H9 (cell line): ENCODE measurements around the gene DAB2IP. TPM values are rescaled to one million over a fixed set of nuclear protein-coding genes. Genes with fewer than 3 reads are reported as not detected.
A peak's percentile ranks its signal among the peaks of the same experiment; 100 is the strongest.

Experiments used
- DNase-seq: peaks from one replicate; pipeline ENCODE4 v3.0.0-alpha.2; 2017
- H2AFZ ChIP-seq: one replicate; pipeline ENCODE4 v1.6.1; 2013; ENCODE audit warnings: mild to moderate bottlenecking, low read length, control low read depth, moderate library complexity
- H2AK5ac ChIP-seq: 2 replicates; pipeline ENCODE4 v1.6.1; 2013; ENCODE audit warnings: low read length, control low read depth, mixed read lengths; ENCODE audit not compliant: insufficient read length
- H2BK120ac ChIP-seq: one replicate; pipeline ENCODE4 v1.6.1; 2013; ENCODE audit warnings: low read depth, mild to moderate bottlenecking, low read length, control low read depth, inconsistent platforms; ENCODE audit not compliant: poor library complexity, severe bottlenecking
- H2BK12ac ChIP-seq: 2 replicates; pipeline ENCODE4 v1.6.1; 2013; ENCODE audit warnings: low read length, control low read depth, mixed read lengths, low read depth; ENCODE audit not compliant: insufficient read length
- H2BK15ac ChIP-seq: 2 replicates; pipeline ENCODE4 v1.6.1; 2013; ENCODE audit warnings: low read depth, low read length, control low read depth
- H2BK20ac ChIP-seq: one replicate; pipeline ENCODE4 v1.6.1; 2013; ENCODE audit warnings: low read depth, mild to moderate bottlenecking, low read length, control low read depth, inconsistent platforms; ENCODE audit not compliant: poor library complexity, severe bottlenecking
- H2BK5ac ChIP-seq: 2 replicates; pipeline ENCODE4 v1.6.1; 2013; ENCODE audit warnings: low read length, control low read depth, mixed read lengths; ENCODE audit not compliant: insufficient read length
- H3K14ac ChIP-seq: 2 replicates; pipeline ENCODE4 v1.6.1; 2013; ENCODE audit warnings: low read length, control low read depth; ENCODE audit not compliant: insufficient read depth
- H3K18ac ChIP-seq: 2 replicates; pipeline ENCODE4 v1.6.1; 2013; ENCODE audit warnings: low read depth, mild to moderate bottlenecking, mixed read lengths, low read length, control low read depth; ENCODE audit not compliant: insufficient read length
- H3K23ac ChIP-seq: 2 replicates; pipeline ENCODE4 v1.6.1; 2013; ENCODE audit warnings: low read length, control low read depth, mixed read lengths, low read depth; ENCODE audit not compliant: insufficient read length
- H3K23me2 ChIP-seq: 2 replicates; pipeline ENCODE4 v1.6.1; 2013; ENCODE audit warnings: low read depth, mild to moderate bottlenecking, mixed read lengths, low read length, control low read depth; ENCODE audit not compliant: insufficient read length, poor library complexity, severe bottlenecking
- H3K27ac ChIP-seq: 2 replicates; pipeline ENCODE4 v1.5.1; 2013; ENCODE audit warnings: low read length, control low read depth, mixed read lengths, low read depth; ENCODE audit not compliant: insufficient read length
- H3K27me3 ChIP-seq: 2 replicates; pipeline ENCODE4 v1.6.1; 2013; ENCODE audit warnings: low read length, control low read depth, inconsistent platforms; ENCODE audit not compliant: insufficient read depth
- H3K4ac ChIP-seq: 2 replicates; pipeline ENCODE4 v1.6.1; 2013; ENCODE audit warnings: low read depth, mild to moderate bottlenecking, control low read depth, inconsistent platforms, low read length, moderate library complexity
- H3K4me1 ChIP-seq: 2 replicates; pipeline ENCODE4 v1.6.1; 2013; ENCODE audit warnings: low read length, control low read depth, inconsistent platforms; ENCODE audit not compliant: insufficient read depth
- H3K4me2 ChIP-seq: 2 replicates; pipeline ENCODE4 v1.6.1; 2013; ENCODE audit warnings: low read length, control low read depth, mixed read lengths; ENCODE audit not compliant: insufficient read length, insufficient read depth
- H3K56ac ChIP-seq: 2 replicates; pipeline ENCODE4 v1.6.1; 2013; ENCODE audit warnings: low read depth, mild to moderate bottlenecking, mixed read lengths, low read length, control low read depth; ENCODE audit not compliant: insufficient read length
- H3K79me1 ChIP-seq: 2 replicates; pipeline ENCODE4 v1.6.1; 2013; ENCODE audit warnings: low read depth, mild to moderate bottlenecking, moderate library complexity, low read length, control low read depth, inconsistent platforms; ENCODE audit not compliant: insufficient read depth, poor library complexity, severe bottlenecking
- H3K79me2 ChIP-seq: 2 replicates; pipeline ENCODE4 v1.6.1; 2013; ENCODE audit warnings: low read length, control low read depth, inconsistent platforms; ENCODE audit not compliant: insufficient read depth
- H3K9ac ChIP-seq: 2 replicates; pipeline ENCODE4 v1.6.1; 2013; ENCODE audit warnings: low read length, control low read depth, mixed read lengths; ENCODE audit not compliant: insufficient read length; ENCODE audit errors: extremely low read depth
- H3K9me3 ChIP-seq: one replicate; pipeline ENCODE4 v1.6.1; 2013; ENCODE audit warnings: low read depth, low read length, inconsistent platforms; ENCODE audit not compliant: control insufficient read depth
- H3T11ph ChIP-seq: one replicate; pipeline ENCODE4 v1.6.1; 2013; ENCODE audit warnings: mild to moderate bottlenecking, low read length, control low read depth, inconsistent platforms
- H4K20me1 ChIP-seq: one replicate; pipeline ENCODE4 v1.6.1; 2013; ENCODE audit not compliant: control insufficient read depth, insufficient read length, insufficient read depth
- H4K5ac ChIP-seq: 2 replicates; pipeline ENCODE4 v1.6.1; 2013; ENCODE audit warnings: low read depth, mild to moderate bottlenecking, mixed read lengths, low read length, control low read depth; ENCODE audit not compliant: insufficient read length
- H4K8ac ChIP-seq: replicated peaks from 2 replicates; pipeline ENCODE4 v1.6.1; 2013; ENCODE audit warnings: low read length, control low read depth, mixed read lengths, low read depth; ENCODE audit not compliant: insufficient read length
- H4K91ac ChIP-seq: 2 replicates; pipeline ENCODE4 v1.6.1; 2013; ENCODE audit warnings: low read depth, mild to moderate bottlenecking, moderate library complexity, mixed read lengths, low read length, control low read depth; ENCODE audit not compliant: insufficient read length
- H3K27ac Mint-ChIP-seq, 3 experiments: 2 replicates in 2 of 3; 3 replicates in 1 of 3; pipeline ENCODE4 v1.8.0; 2020 to 2021; ENCODE audit warnings: mixed read lengths in 3 of 3, mild to moderate bottlenecking in 1 of 3, moderate library complexity in 1 of 3
- H3K27me3 Mint-ChIP-seq: 2 replicates; pipeline ENCODE4 v1.8.0; 2021; ENCODE audit warnings: low read depth, mild to moderate bottlenecking, moderate library complexity, mixed read lengths
- H3K36me3 Mint-ChIP-seq, 3 experiments: 2 replicates in 2 of 3; 3 replicates in 1 of 3; pipeline ENCODE4 v1.8.0; 2020 to 2021; ENCODE audit warnings: low read depth in 3 of 3, mixed read lengths in 3 of 3; ENCODE audit not compliant: insufficient read depth in 1 of 3
- H3K4me1 Mint-ChIP-seq, 2 experiments: 2 replicates each; pipeline ENCODE4 v1.8.0; 2020; ENCODE audit warnings: mixed read lengths in 2 of 2
- H3K4me3 Mint-ChIP-seq, 2 experiments: 2 replicates in 1 of 2; 3 replicates in 1 of 2; pipeline ENCODE4 v1.8.0; 2020 to 2021; ENCODE audit warnings: mild to moderate bottlenecking in 2 of 2, mixed read lengths in 2 of 2, moderate library complexity in 1 of 2
- H3K9me3 Mint-ChIP-seq, 2 experiments: 2 replicates in 1 of 2; 3 replicates in 1 of 2; pipeline ENCODE4 v1.8.0; 2020; ENCODE audit warnings: mild to moderate bottlenecking in 2 of 2, mixed read lengths in 2 of 2, moderate library complexity in 1 of 2
- CTCF ChIP-seq: fragments of 200-600 bp; sonication (generic); conservative IDR thresholded peaks from 3 replicates; pipeline ENCODE4 v1.8.0; 2021; ENCODE audit warnings: antibody characterized with exemption, mild to moderate bottlenecking
- WGBS: extraction: QIAGEN DNeasy Blood & Tissue Kit; methylation state at CpG from one replicate; pipeline ENCODE4 v1.1.7; 2013; ENCODE audit warnings: missing lambda C conversion rate, low lambda C conversion rate, mixed read lengths; ENCODE audit not compliant: insufficient read length; ENCODE audit errors: extremely low coverage; 5-methylcytosine and 5-hydroxymethylcytosine counted together
- total RNA-seq: library from RNA; stranded (reverse); gene quantifications from 2 replicates; pipeline ENCODE4 v1.2.1, GENCODE V29; 2021

The DAB2IP gene
- total RNA-seq, 1 experiment from 2014 or later, result 22.6 TPM

GRCh38 chr9:121682201-121682600 is 30.8 kb downstream of the DAB2IP start:
- H3K36me3 Mint-ChIP-seq, result peaks cover 6 to 25% (median 10%) of the 10 kb centered on the region in 3 experiments; a peak in 6 of 7 replicates
- Histone ChIP-seq H4K20me1 (peaks cover 3% of the 10 kb centered on the region), H3K4ac (no peak overlapping the region), H2BK15ac (no peak overlapping the region), H3K79me2 (no peaks in the 10 kb centered on the region), H2BK120ac (no peak overlapping the region), H3K23me2 (no peaks in the 10 kb centered on the region), H3K18ac (no peak overlapping the region), H2BK20ac (no peak overlapping the region), H2BK5ac (no peak overlapping the region), H2BK12ac (no peak overlapping the region), H4K8ac (no peak overlapping the region), H3K79me1 (no peaks in the 10 kb centered on the region), H4K91ac (no peak overlapping the region), H2AFZ (no peak overlapping the region), H4K5ac (no peak overlapping the region), H3K27ac (no peak overlapping the region), H3T11ph (no peak overlapping the region), H3K9me3 (no peaks in the 10 kb centered on the region), H3K9ac (no peak overlapping the region), H3K27me3 (no peaks in the 10 kb centered on the region), H2AK5ac (no peak overlapping the region), H3K56ac (no peak overlapping the region), H3K4me1 (peaks cover 3% of the 10 kb centered on the region; the same call in 1 of the 2 replicates), H3K23ac (no peak overlapping the region), H3K4me2 (no peak overlapping the region), H3K14ac (no peak overlapping the region)
- TF ChIP-seq CTCF, result no peak
- H3K27ac Mint-ChIP-seq, result peak overlapping the region in 1 of 3 experiments; percentile 52; a peak in 2 of 7 replicates
- no peak overlapping the region; a peak in 1 of 5 replicates for H3K4me3 Mint-ChIP-seq
- H3K27me3 Mint-ChIP-seq, result peaks cover 3% of the 10 kb centered on the region
- H3K4me1 Mint-ChIP-seq, result peaks cover 10 to 17% of the 10 kb centered on the region in 2 experiments
- no peak for DNase-seq
- no peaks in the 10 kb centered on the region for H3K9me3 Mint-ChIP-seq
- no CpG with 5 or more reads among the region's 6 CpGs for WGBS
